GM10847 (cell line): ENCODE results near the gene HSFY2.
"Not testable (repeated sequence)": the region's sequence is repeated elsewhere in the genome, so short reads cannot be mapped to it uniquely, and the experiment has no call there.

Experiments used
- POLR2A ChIP-seq: IDR thresholded peaks from 2 replicates; pipeline ENCODE4 v1.6.1; 2011; ENCODE audit not compliant: insufficient read length; ENCODE audit errors: extremely low read depth

Gene HSFY2

GRCh38 chrY:18773635-18774034, at the start of gene HSFY2:
HSFY2 (minus strand) TSS chrY:18773735; CDS start chrY:18773618, 117 bp downstream.
- TF ChIP-seq POLR2A = not testable (repeated sequence)
